Sciatic nerve (tissue), 2 donors: Measurements from ENCODE around the gene BNC1. TPM values are rescaled to one million over a fixed set of nuclear protein-coding genes. Genes with fewer than 3 reads are reported as not detected.

Experiments
- ATAC-seq: fragments of 200-7000 bp; cut with Tn5 transposase; one replicate; pipeline ENCODE4 v1.9.1; 2020; ENCODE audit warnings: mild to moderate bottlenecking, moderate library complexity
- DNase-seq: peaks from one replicate; pipeline ENCODE4 v3.0.0-alpha.2; 2020; ENCODE audit warnings: low spot score
- intact Hi-C: fragments of 100-400 bp; cut with DNase I; formaldehyde crosslinking; loops from one replicate; pipeline ENCODE4 v1.14.2; 2022
- total RNA-seq: library from RNA; stranded (reverse); fragmentation: NEBNext Ultra II Directional; extraction: Animal tissue kit (Norgen Biotek cat#: 25700); gene quantifications from one replicate; pipeline ENCODE4 v1.2.1, GENCODE V29; 2021
- donor health status: DM: no; HTN: no; CAD: no.
- donor health status: DM: no; HTN: no; CAD: no.

BNC1 gene
- total RNA-seq, 1 donor from 2014 or later = 0.58 TPM

DNA sequence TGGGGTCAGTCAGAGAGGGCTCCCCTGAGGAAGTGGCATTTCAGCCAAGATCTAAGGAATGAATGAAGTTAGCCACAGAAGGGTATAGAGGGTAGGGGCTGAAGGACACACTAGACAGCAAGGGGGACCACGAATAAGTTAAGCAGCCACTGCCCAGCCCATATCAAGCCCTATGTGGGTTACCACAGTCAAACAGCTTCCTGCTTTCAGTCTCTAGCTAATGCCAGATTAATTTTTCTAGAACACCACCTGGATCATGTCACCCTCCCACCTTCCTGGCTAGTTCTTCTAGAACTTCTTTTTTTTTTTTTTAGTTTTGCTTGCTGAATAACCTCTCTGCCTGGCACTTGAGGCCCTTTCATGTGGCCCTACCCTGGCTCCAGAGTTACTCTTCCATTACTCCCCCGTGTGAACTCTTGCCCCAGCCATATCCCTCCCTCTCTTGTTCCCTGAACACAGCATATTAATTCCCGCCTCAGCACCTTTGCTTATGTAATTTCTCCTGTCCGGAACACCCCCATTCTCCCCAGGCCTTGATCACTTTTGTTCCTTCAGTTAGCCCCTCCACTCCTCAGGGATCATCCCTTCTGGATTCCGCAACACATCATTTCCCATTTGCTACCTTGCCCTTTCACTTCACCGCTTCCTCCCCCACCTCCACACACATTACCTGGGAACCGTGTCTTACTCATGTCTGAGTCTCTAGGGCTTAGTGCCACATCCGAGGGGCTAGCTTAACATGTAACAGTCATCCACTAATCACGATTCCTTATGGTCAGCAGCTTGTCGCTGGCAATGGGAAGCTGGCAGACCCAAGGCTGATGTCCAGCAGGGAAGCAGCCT lies 20.6 kb upstream of the BNC1 start:
- intact Hi-C loops = loop anchor here (5.0 kb wide), 1 partner anchor 518 kb away; no protein-coding TSS in a partner anchor
- DNase-seq (no peak), ATAC-seq (no peak)

- DNase-seq (no peak), ATAC-seq (no peak)
- intact Hi-C loops = no loop called here
These were observed 19.1 kb upstream of the BNC1 start for GRCh38 chr15:83303535-83303934.

DNA sequence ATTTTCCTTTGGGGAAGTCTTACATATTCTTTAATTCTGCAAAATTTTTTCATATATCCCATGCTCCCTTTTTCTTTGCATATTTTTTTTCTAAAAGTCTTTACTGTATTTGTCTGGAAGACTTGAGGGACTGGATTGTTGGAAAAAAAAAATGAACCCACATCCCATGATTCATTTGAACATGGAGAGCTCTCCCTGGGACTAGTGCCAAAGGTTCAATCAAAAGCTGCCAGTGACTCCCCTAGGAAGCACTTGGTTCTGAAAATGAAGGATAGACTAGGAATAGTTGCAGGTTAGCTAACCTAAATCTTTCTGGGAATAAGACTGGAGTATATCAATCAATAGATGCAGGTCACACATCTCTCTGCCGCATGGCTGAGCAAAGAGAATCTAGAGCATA lies 16.4 kb upstream of the BNC1 start:
- no peak for ATAC-seq
- intact Hi-C loops = no loop called here
- DNase-seq = no peak

- no peak for ATAC-seq
- intact Hi-C loops = no loop called here
- DNase-seq = no peak
These were observed 15.0 kb upstream of the BNC1 start for GRCh38 chr15:83299462-83299861.

GRCh38 chr15:83295417-83295816 lies 11.0 kb upstream of the BNC1 start:
- intact Hi-C loops = no loop called here
- ATAC-seq (no peak), DNase-seq (no peak)

GRCh38 chr15:83293201-83293600 lies 8.7 kb upstream of the BNC1 start:
- intact Hi-C loops = no loop called here
- ATAC-seq = no peak

GRCh38 chr15:83292317-83292716 lies 7.9 kb upstream of the BNC1 start:
- no peak for DNase-seq
- ATAC-seq = no peak
- intact Hi-C loops = no loop called here

More at GRCh38 chr15:83293201-83293600, 8.7 kb upstream of the BNC1 start:
- no peak for DNase-seq

GRCh38 chr15:83290236-83290635 lies 5.8 kb upstream of the BNC1 start:
- ATAC-seq (no peak), DNase-seq (no peak)
- intact Hi-C loops = no loop called here

DNA sequence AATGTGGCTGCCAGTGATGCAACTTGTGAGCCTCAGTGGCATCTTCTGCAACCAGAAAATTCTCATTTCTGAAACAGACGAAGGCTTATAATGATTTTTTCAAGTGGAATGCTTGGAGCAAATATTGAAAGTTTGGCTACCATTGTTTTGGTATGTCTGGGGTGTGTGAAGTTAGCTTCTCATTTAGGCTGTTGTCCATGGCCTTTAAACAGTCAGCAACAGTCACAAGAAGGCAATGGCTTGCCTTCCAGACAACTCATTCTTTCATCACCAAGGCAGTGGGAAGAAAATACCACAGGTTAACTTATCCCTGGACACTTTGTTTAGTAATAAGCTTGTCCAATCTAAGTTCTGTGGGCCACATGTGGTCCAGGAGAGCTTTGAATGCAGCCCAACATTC lies 4.7 kb upstream of the BNC1 start:
- no peak for DNase-seq
- intact Hi-C loops = no loop called here
- ATAC-seq = no peak

DNA sequence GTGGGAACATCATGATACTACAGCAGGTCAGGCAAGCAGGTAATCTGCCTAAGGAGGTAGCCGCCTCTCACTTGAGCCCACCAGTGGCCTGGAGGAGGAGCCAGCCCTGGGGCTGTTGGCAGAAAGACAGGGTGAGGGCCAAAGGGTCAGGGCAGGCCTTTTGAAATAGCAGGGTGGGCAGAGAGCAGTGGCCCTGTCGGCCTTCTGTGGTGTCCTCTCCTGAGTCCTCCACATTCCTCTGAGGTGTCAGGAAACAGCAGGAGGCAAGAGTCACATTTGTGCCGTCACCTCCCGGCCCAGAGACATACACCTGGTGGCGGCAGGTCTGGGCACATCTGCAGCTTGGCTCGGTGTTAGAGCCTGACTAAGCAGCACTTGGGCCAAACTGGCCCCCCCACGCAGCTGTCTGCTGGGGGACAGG lies 3.9 kb upstream of the BNC1 start:
- intact Hi-C loops = no loop called here
- no peak for ATAC-seq
- DNase-seq = no peak

DNA sequence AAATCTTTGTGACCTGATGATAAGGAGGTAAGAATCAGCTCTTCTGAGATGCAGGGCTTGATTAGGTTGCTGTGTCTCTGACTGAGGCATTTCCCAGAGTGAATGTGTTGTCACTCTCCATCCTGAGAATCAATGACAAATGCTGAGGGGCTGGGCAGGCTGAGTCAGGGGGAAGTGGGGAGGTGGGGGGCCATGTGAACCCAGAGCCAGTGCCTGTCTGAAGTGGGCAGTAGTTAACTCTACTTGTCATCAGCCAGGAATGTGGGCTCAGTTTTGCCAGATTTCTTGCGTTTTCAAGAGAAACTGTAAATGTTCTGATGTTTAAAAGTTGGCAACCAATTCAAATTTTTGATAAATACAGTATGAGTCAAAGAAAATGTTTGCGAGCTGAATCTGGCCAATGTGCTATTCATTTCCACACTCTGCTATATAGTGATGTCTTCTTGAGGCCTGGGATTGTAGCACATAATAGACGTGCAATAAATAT lies 3.1 kb upstream of the BNC1 start:
- no peak for DNase-seq
- no peak for ATAC-seq
- intact Hi-C loops = no loop called here

DNA sequence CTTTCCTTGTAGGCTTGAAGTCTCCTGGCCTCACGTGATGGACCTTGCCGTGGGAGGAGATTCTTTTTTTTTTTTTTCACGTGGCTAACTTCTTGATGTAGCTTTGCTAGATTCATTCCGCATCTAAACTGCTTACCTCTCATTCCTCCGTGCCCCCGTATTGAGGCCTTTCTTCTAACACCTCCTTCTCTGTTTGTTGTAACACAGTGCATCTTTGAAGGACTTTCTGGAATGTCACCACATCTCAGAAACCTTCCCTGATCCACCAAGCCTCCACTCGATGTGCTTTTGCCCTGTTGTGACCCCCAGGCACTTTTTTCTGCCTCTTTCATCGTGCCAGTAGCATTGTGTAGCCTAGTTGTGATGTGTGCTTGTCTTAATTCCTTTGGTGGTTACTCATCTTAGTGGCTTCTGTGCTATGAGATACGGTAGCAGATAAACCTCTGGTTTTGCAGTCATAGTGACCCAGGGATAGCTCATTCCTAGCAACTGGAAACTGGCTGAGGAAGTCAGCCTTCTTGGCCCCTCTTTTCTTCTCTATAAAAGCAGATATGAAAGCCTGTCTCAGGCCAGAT lies 1.6 kb upstream of the BNC1 start:
- no peak for ATAC-seq
- no peak for DNase-seq
- intact Hi-C loops = no loop called here

GRCh38 chr15:83285284-83285978 lies 967 bp upstream of the BNC1 start:
- ATAC-seq = no peak
- DNase-seq = no peak
- intact Hi-C loops = no loop called here

- intact Hi-C loops = no loop called here
- ATAC-seq = no peak
- no peak for DNase-seq
These were observed 478 bp downstream of the BNC1 start for GRCh38 chr15:83283813-83284558.

DNA sequence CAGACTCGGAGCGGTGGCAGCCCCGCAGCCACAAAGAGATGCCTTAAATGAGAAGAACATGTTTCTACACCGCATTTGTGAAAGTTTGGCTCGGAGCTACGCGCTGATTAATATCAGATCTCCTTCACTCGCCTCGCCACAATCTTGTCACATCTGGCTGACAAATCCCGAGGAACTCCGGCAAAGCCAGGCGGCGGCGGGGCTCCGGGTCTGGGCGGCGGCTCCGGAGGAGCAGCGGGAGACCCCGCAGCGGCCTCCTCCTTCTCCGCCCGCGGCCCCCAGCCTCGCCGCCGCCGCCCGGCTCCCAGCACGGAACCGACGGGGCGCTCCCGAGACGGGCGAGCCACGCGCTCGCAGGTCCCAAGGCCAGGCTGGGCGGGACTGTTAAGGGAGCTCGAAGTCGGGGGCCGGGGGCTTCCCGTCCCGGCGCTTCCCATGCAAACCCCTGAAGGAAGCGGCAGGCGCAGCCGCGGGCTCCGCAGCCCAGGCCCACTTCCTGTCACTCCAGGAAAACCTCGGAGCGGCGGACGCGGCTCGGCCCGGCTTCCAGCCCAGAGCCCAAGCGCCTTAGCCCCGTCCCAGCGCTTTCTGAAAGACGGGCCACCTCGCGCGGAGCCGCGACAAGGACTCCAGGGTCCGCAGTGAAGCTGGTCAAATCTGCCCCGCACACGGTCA lies 1.2 kb downstream of the BNC1 start:
- peak; percentile 13 for ATAC-seq
- DNase-seq = no peak
- intact Hi-C loops = no loop called here

DNA sequence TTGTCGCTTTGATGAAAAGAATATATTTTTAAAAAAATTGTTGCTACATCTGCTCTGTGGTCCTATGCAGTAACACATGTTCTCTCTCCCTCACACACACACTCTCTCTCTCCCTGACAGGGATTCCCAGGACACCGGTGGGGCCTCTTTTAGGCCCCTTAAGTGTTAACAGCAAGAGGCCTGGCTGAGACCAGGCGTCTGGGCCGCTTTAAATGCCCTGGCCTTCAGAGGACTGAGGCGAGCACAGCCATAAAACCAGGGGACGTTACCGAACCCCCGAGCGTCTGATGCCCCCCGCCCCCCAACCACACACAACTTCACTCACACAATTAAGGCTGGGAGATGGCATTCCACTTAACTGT lies 1.7 kb downstream of the BNC1 start:
- intact Hi-C loops = no loop called here
- ATAC-seq = no peak
- no peak for DNase-seq

GRCh38 chr15:83282141-83282540 lies 2.3 kb downstream of the BNC1 start:
- ATAC-seq = no peak
- no peak for DNase-seq
- intact Hi-C loops = no loop called here

DNA sequence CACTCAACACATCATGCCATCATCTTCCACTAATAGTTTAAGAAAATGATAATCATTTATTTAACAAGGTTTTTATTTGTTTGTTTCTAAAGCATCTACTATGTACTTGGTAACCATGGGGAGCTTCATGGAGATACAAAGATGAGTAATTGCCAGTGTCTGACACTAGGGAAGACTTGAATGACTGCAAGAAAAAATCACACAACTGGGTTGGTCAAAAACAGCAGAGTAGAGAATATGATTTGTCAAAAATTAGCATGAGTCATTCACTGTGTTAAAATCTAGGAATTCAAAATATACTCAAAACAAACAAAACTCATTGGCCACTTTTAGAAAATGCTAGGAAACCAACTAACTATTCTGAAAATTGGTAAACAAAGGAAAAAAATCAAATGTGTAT lies 6.3 kb downstream of the BNC1 start:
- intact Hi-C loops = no loop called here
- ATAC-seq = no peak
- DNase-seq = no peak

- no peak for DNase-seq
- ATAC-seq = no peak
- intact Hi-C loops = no loop called here
These were observed 7.8 kb downstream of the BNC1 start for GRCh38 chr15:83276661-83277060.
